ENCODE results near the gene CSRP1. TPM values are rescaled to one million over a fixed set of nuclear protein-coding genes. Genes with fewer than 3 reads are reported as not detected.
A peak's percentile ranks its signal among the peaks of the same experiment; 100 is the strongest.

CSRP1 gene
- total and polyA plus RNA-seq, 9 of the 15 experiments (the other 6 are each of a cell fraction or from before 2014, with no cell fraction given): 6.8 to 39.4 (median 23.7) TPM

GRCh38 chr1:201551877-201552731, 45.2 kb upstream of the CSRP1 start (continued):
- TF ChIP-seq VEZF1 (CRISPR knock-in tag; IDR thresholded peaks at IDR 0.05): peak; percentile 76
- TF ChIP-seq ATF1 (CRISPR knock-in tag; IDR thresholded peaks at IDR 0.05): no peak
- TF ChIP-seq ATF1 (tag; IDR thresholded peaks at IDR 0.05): peak; percentile 60; the same call in 1 of the 2 replicates
- peak; percentile 54; the same call in 1 of the 2 replicates for TF ChIP-seq ZNF766 (CRISPR knock-in tag; conservative IDR thresholded peaks at IDR 0.05)
- no peak for TF ChIP-seq SIX5 (IDR thresholded peaks at IDR 0.05; ENCODE audit: borderline replicate concordance in 1 of 2, insufficient read depth in 1 of 2, low read depth in 1 of 2, low read length in 2 of 2)
- no peak for TF ChIP-seq ZNF239 (CRISPR knock-in tag; IDR thresholded peaks at IDR 0.05)
- TF ChIP-seq DDX20 (tag; IDR thresholded peaks at IDR 0.05; ENCODE audit: low read depth): no peak
- no peak for TF ChIP-seq ZNF12 (CRISPR knock-in tag; IDR thresholded peaks at IDR 0.05)
- TF ChIP-seq BACH1 (tag; IDR thresholded peaks at IDR 0.05): peak; percentile 77; the same call in 1 of the 2 replicates
- TF ChIP-seq TBP (optimal IDR thresholded peaks at IDR 0.05; ENCODE audit: low read depth, low read length): no peak
- TF ChIP-seq TARDBP (IDR thresholded peaks at IDR 0.05): 0 out of 2 replicates have a peak, but pooled peaks have one; percentile 32
- 0 out of 2 replicates have a peak, but pooled peaks have one; percentile 46 for TF ChIP-seq ZNF79 (CRISPR knock-in tag; IDR thresholded peaks at IDR 0.05; ENCODE audit: low read depth)
- TF ChIP-seq ELF4 (CRISPR knock-in tag; IDR thresholded peaks at IDR 0.05): 0 out of 2 replicates have a peak, but pooled peaks have one; percentile 21
- TF ChIP-seq SMAD3 (CRISPR knock-in tag; conservative IDR thresholded peaks at IDR 0.05): 0 out of 2 replicates have a peak, but pooled peaks have one; percentile 26
- TF ChIP-seq RBM17 (IDR thresholded peaks at IDR 0.05; ENCODE audit: borderline replicate concordance, low read depth, low read length): no peak
- peak; percentile 97 for TF ChIP-seq JUND (IDR thresholded peaks at IDR 0.05; ENCODE audit: borderline replicate concordance, low read depth, low read length)
- peak; percentile 95 for TF ChIP-seq JUND (tag; IDR thresholded peaks at IDR 0.05; ENCODE audit: borderline replicate concordance, low read depth, low read length)
- peak; percentile 78; the same call in 1 of the 2 replicates for TF ChIP-seq RREB1 (CRISPR knock-in tag; IDR thresholded peaks at IDR 0.05)
- TF ChIP-seq FOXO4 (CRISPR knock-in tag; IDR thresholded peaks at IDR 0.05): peak; percentile 14; the same call in 1 of the 2 replicates
